HEK293 (cell line): ENCODE results near the gene KDR.

ENCODE experiments used
- CTCF ChIA-PET: fragments of 350-600 bp; formaldehyde crosslinking; extraction: SDS; loops from one replicate; lab custom pipeline; 2021; ENCODE audit warnings: antibody characterized with exemption; lab: Yijun Ruan, JAX
- POLR2A ChIA-PET: fragments of 300-600 bp; formaldehyde crosslinking; extraction: SDS; loops from one replicate; lab custom pipeline; 2020; ENCODE audit warnings: antibody characterized with exemption, inconsistent platforms; lab: Yijun Ruan, JAX
- H3K27ac ChIP-seq: fragments of 200-500 bp; sonication (Bioruptor generic); 2 replicates; pipeline ENCODE4 v1.5.1; 2014; ENCODE audit warnings: low read depth, low read length, control low read depth, inconsistent platforms; ENCODE audit errors: extremely low read depth
- H3K36me3 ChIP-seq, 2 experiments: fragments of 200-500 bp in 1 of 2; sonication (Bioruptor generic) in 1 of 2; 1 replicate in 1 of 2; 2 replicates in 1 of 2; pipeline ENCODE4 v1.5.1; 2014 to 2017; ENCODE audit warnings: inconsistent platforms in 2 of 2, low read length in 2 of 2; ENCODE audit not compliant: control insufficient read depth in 2 of 2, insufficient read depth in 1 of 2
- H3K4me1 ChIP-seq: fragments of 200-500 bp; sonication (Bioruptor generic); 2 replicates; pipeline ENCODE4 v1.5.1; 2014; ENCODE audit warnings: mild to moderate bottlenecking, low read length, inconsistent platforms; ENCODE audit not compliant: control insufficient read depth, insufficient read depth
- H3K4me3 ChIP-seq: 2 replicates; pipeline ENCODE4 v1.5.1; 2011; ENCODE audit warnings: low read depth, mild to moderate bottlenecking, control low read depth, low read length, moderate library complexity
- H3K9me3 ChIP-seq: fragments of 200-500 bp; sonication (Bioruptor generic); 2 replicates; pipeline ENCODE4 v1.5.1; 2014; ENCODE audit warnings: low read depth, low read length, inconsistent platforms; ENCODE audit not compliant: control insufficient read depth, insufficient read depth
- CTCF ChIP-seq: fragments of 450-650 bp; formaldehyde crosslinking; IDR thresholded peaks from 2 replicates; pipeline ENCODE4 v1.5.1; 2016; ENCODE audit warnings: missing biosample characterization, missing genetic modification characterization
- KLF1 ChIP-seq: fragments of 450-650 bp; formaldehyde crosslinking; IDR thresholded peaks from 2 replicates; pipeline ENCODE4 v1.5.1; 2016; ENCODE audit warnings: missing biosample characterization, missing genetic modification characterization
- MYNN ChIP-seq: fragments of 450-650 bp; formaldehyde crosslinking; IDR thresholded peaks from 2 replicates; pipeline ENCODE4 v1.5.1; 2016; ENCODE audit warnings: missing biosample characterization, missing genetic modification characterization, borderline replicate concordance
- REPIN1 ChIP-seq: fragments of 450-650 bp; formaldehyde crosslinking; IDR thresholded peaks from 2 replicates; pipeline ENCODE4 v1.5.1; 2017; ENCODE audit warnings: missing biosample characterization, missing genetic modification characterization, low read depth
- WT1 ChIP-seq: fragments of 450-650 bp; formaldehyde crosslinking; IDR thresholded peaks from 2 replicates; pipeline ENCODE4 v1.5.1; 2016; ENCODE audit warnings: missing biosample characterization, missing genetic modification characterization
- ZBTB1 ChIP-seq: fragments of 450-650 bp; formaldehyde crosslinking; IDR thresholded peaks from 2 replicates; pipeline ENCODE4 v1.5.1; 2016; ENCODE audit warnings: missing biosample characterization, missing genetic modification characterization
- ZNF132 ChIP-seq: fragments of 450-650 bp; formaldehyde crosslinking; IDR thresholded peaks from 2 replicates; pipeline ENCODE4 v1.5.1; 2017; ENCODE audit warnings: missing biosample characterization, missing genetic modification characterization, borderline replicate concordance
- ZNF223 ChIP-seq: fragments of 450-650 bp; formaldehyde crosslinking; IDR thresholded peaks from 2 replicates; pipeline ENCODE4 v1.5.1; 2016; ENCODE audit warnings: missing biosample characterization, missing genetic modification characterization
- ZNF362 ChIP-seq: fragments of 450-650 bp; formaldehyde crosslinking; IDR thresholded peaks from 2 replicates; pipeline ENCODE4 v1.5.1; 2016; ENCODE audit warnings: missing biosample characterization, missing genetic modification characterization
- ZNF549 ChIP-seq: fragments of 450-650 bp; IDR thresholded peaks from 2 replicates; pipeline ENCODE4 v1.5.1; 2018; ENCODE audit warnings: missing biosample characterization, missing genetic modification characterization, mild to moderate bottlenecking, inconsistent platforms, moderate library complexity
- ZNF555 ChIP-seq: fragments of 450-650 bp; formaldehyde crosslinking; conservative IDR thresholded peaks from 2 replicates; pipeline ENCODE4 v1.5.1; 2017; ENCODE audit warnings: missing biosample characterization, mild to moderate bottlenecking, missing genetic modification characterization, inconsistent platforms
- ZNF776 ChIP-seq: fragments of 450-650 bp; formaldehyde crosslinking; IDR thresholded peaks from 2 replicates; pipeline ENCODE4 v1.5.0; 2017; ENCODE audit warnings: missing biosample characterization, missing genetic modification characterization, borderline replicate concordance
- ZNF777 ChIP-seq: fragments of 450-650 bp; formaldehyde crosslinking; IDR thresholded peaks from 2 replicates; pipeline ENCODE4 v1.5.1; 2017; ENCODE audit warnings: missing biosample characterization, missing genetic modification characterization, borderline replicate concordance
- ZNF830 ChIP-seq: fragments of 450-650 bp; IDR thresholded peaks from 2 replicates; pipeline ENCODE4 v1.5.0; 2018; ENCODE audit warnings: missing biosample characterization, missing genetic modification characterization, low read depth, mild to moderate bottlenecking, moderate library complexity
- TF ChIP-seq, protein P1 (sequence below): fragments of 450-650 bp; formaldehyde crosslinking; IDR thresholded peaks from 2 replicates; pipeline ENCODE4 v1.5.1; 2016; ENCODE audit warnings: missing biosample characterization, missing genetic modification characterization

KDR gene

GRCh38 chr4:55124322-55125076 lies 896 bp downstream of the KDR start (continued):
- TF ChIP-seq ZNF362 (tag by site-specific recombination) = no peak
- no peak for TF ChIP-seq ZNF555 (tag by site-specific recombination)
- TF ChIP-seq WT1 (tag by site-specific recombination) = no peak
- no peak for TF ChIP-seq ZNF223 (tag by site-specific recombination)
- no peak for TF ChIP-seq ZNF776 (tag by site-specific recombination)

- TF ChIP-seq MYNN (tag by site-specific recombination) (no peak), ZNF132 (tag by site-specific recombination) (no peak), ZNF362 (tag by site-specific recombination) (no peak), ZNF549 (no peak)
- Histone ChIP-seq H3K9me3 (no peaks in the 10 kb centered on the region), H3K27ac (no peak overlapping the region), H3K4me1 (no peaks in the 10 kb centered on the region), H3K4me3 (no peak overlapping the region), H3K36me3 (no peaks in the 10 kb centered on the region)
- POLR2A ChIA-PET = no interaction called here
- CTCF ChIA-PET = no interaction called here
Observed at GRCh38 chr4:55123791-55124190, 1.6 kb downstream of the KDR start.

- no peak overlapping the region for H3K4me3 ChIP-seq
- TF ChIP-seq ZBTB1 (tag by site-specific recombination) (no peak), KLF1 (tag by site-specific recombination) (no peak), ZNF776 (tag by site-specific recombination) (no peak), REPIN1 (tag by site-specific recombination) (no peak), ZNF362 (tag by site-specific recombination) (no peak), ZNF777 (tag by site-specific recombination) (no peak), CTCF (tag by site-specific recombination) (no peak), ZNF830 (no peak)
- TF ChIP-seq, protein P1, sequence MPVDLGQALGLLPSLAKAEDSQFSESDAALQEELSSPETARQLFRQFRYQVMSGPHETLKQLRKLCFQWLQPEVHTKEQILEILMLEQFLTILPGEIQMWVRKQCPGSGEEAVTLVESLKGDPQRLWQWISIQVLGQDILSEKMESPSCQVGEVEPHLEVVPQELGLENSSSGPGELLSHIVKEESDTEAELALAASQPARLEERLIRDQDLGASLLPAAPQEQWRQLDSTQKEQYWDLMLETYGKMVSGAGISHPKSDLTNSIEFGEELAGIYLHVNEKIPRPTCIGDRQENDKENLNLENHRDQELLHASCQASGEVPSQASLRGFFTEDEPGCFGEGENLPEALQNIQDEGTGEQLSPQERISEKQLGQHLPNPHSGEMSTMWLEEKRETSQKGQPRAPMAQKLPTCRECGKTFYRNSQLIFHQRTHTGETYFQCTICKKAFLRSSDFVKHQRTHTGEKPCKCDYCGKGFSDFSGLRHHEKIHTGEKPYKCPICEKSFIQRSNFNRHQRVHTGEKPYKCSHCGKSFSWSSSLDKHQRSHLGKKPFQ = no peak
- ChIA-PET POLR2A (no interaction called here), CTCF (interaction anchor here (1.0 kb wide), 1 partner anchor 151 kb away, joined by 3 read pairs; no protein-coding TSS in a partner anchor)
- no peak overlapping the region for H3K27ac ChIP-seq
- no peaks in the 10 kb centered on the region for H3K4me1 ChIP-seq
- no peaks in the 10 kb centered on the region for H3K36me3 ChIP-seq
- no peaks in the 10 kb centered on the region for H3K9me3 ChIP-seq
Observed at GRCh38 chr4:55122235-55122634, 3.2 kb downstream of the KDR start.
